GM19372 (cell line): ENCODE data around the gene BRF1.

ENCODE experiments used
- ATAC-seq: cut with Tn5 transposase; IDR thresholded peaks from one replicate; pipeline ENCODE4 v1.9.1; 2021; ENCODE audit warnings: mild to moderate bottlenecking, low read depth, moderate library complexity; ENCODE audit not compliant: unreplicated experiment

BRF1 gene

GRCh38 chr14:105200641-105201040 lies 100.2 kb downstream of the BRF1 start:
- no peak for ATAC-seq

DNA sequence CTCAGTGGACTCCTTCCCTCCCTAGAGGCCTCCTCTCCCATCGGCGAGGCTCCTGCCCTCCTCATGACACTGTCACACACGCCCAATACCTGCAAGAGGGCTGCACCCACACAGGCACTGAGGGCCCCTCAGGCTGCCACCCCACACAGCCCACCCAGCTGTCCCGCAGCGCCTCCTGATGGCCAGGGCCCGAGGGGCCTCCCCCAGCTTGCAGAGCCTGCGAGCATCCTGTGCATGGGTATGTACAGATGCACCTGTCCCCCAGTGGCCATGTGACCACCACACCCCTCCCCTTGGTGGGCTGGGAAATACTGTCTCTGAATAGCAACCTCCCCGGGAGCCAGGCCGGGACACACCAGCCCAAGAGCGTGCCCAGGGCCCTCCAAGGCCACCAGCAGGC lies 100.7 kb downstream of the BRF1 start:
- ATAC-seq, result no peak

DNA sequence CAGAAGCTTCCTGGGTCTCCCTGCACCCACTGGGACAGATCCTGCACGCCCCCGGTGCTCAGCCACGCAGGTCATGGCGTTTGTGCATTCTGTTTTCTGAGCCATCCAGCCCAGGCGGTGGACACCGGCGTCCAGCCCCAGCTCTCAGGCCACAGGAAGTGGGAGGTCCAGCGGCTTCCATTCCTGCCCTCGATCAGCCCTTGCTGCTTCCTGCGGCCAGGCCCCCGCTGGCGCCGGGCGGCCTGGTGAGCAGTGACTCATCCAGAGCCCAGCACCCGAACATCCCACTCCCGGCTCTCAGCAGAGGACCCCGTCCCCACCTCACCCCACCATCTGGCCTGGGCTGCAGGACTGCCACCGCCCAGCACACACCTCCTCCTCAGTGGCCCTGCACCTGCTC lies 101.7 kb downstream of the BRF1 start:
- ATAC-seq, result no peak

DNA sequence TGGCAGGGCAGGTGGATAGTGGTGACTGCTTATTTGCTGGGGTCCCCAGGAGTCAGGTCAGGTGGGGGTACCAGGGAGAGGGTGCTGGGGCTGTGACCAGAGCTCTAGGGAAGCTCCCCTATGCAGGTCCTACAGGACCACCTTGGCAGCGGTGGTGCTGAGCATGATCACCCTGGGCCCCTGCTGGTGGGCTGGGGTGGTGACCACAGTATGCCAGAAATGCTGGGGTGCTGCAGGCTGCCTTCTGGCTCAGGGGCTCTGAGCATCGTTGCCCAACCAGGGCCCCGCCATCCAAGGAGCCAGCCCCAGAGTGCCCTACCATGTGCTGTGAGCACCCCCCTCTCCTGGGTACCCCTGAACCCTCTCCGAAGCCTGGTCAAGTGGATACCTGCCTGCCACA lies 102.2 kb downstream of the BRF1 start:
- no peak for ATAC-seq

DNA sequence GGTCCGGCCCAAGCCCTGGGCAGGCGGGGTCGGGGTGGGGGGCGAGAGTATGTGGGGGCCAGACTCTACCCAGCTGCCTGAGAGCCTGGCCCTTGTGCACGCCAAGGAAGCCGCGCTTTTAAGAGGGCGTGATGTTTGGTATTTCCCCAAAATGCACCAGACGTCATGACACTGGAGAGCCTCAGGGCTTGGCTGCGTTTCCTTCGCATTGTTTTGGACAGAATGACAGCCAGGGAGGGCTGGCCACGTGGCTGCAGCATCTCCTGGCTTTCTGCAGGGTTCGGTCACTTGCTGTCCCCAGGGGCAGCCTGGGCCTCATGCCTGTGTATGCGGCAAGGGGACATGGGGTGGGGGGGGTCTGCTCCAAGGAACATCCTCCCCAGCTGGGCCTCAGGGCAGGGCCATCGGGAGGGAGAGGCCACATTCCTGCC lies 103.6 kb downstream of the BRF1 start:
- no peak for ATAC-seq

- ATAC-seq, result no peak
These were observed 104.4 kb downstream of the BRF1 start for GRCh38 chr14:105196265-105196960.

- ATAC-seq, result no peak
These were observed 105.1 kb downstream of the BRF1 start for GRCh38 chr14:105195522-105196264.

GRCh38 chr14:105195051-105195450 lies 105.8 kb downstream of the BRF1 start:
- ATAC-seq, result no peak

GRCh38 chr14:105193916-105194782 lies 106.7 kb downstream of the BRF1 start:
- ATAC-seq, result no peak

DNA sequence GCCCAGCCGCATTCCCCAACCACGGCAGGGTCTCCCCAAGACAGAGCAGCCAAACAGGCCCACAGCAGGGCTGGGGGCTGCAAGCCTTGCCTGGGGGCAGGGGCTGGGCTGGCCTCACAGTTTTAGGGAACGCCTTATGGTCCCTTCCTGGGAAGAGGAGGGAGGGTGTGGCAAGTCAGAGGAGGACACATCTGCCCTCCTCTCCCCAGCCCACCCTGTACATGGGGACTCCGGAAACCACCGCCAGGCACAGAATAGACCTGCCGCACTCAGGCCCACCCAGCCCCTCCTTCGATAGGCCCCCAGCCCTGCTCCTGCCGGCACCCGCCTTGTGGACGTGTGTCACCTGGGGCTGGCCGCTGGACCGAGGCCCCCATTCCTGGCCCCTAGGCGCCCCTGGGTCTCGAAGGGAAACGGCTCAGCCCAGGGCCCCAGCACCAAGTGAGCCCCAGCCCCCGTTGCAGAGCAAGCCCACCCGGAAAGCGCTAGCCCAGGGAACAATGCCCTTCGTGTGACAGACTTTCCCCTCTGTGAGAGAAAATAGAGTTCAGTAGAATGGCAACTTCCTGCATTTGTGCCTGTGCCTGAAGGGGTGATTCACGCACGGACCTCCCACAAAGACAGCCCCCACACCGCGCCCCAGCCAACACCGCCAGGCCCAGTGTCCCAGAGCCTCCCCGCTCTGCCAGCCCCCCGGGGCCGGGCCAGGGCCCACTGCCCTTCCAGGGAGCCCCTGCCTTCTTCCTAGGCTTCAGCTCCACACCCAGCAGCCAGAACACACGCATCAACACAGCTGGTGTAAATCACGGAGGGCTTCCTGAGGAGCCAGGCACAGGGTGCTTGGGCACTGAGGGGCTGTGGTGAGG lies 107.7 kb downstream of the BRF1 start:
- ATAC-seq, result no peak

GRCh38 chr14:105187935-105188524 lies 112.8 kb downstream of the BRF1 start:
- no peak for ATAC-seq

- no peak for ATAC-seq
These were observed 113.7 kb downstream of the BRF1 start for GRCh38 chr14:105187116-105187515.

- ATAC-seq, result no peak
These were observed 114.8 kb downstream of the BRF1 start for GRCh38 chr14:105185973-105186372.

GRCh38 chr14:105185001-105185400 lies 115.8 kb downstream of the BRF1 start:
- no peak for ATAC-seq

- no peak for ATAC-seq
These were observed 116.3 kb downstream of the BRF1 start for GRCh38 chr14:105184461-105184860.

GRCh38 chr14:105182296-105183020 lies 118.3 kb downstream of the BRF1 start:
- ATAC-seq, result no peak

- ATAC-seq, result no peak
These were observed 119.1 kb downstream of the BRF1 start for GRCh38 chr14:105181549-105182295.
